Astrocyte of the cerebellum (primary cell): Measurements from ENCODE around the gene TLL2.

Experiments
- DNase-seq: peaks from one replicate; pipeline ENCODE4 v3.0.0-alpha.2; 2011; ENCODE audit warnings: low read depth
- H3K4me3 ChIP-seq: 2 replicates; pipeline ENCODE4 v1.5.1; 2011; ENCODE audit warnings: mild to moderate bottlenecking, low read depth, low read length, moderate library complexity
- CTCF ChIP-seq: IDR thresholded peaks from 2 replicates; pipeline ENCODE4 v1.5.1; 2012; ENCODE audit warnings: low read length, low read depth, moderate library complexity, mild to moderate bottlenecking; ENCODE audit errors: missing control alignments
- in situ Hi-C: cut with HindIII; loops from 2 replicates; pipeline ENCODE4 v1.10.0; 2017; ENCODE audit warnings: low sequenced_read_pairs

Gene TLL2

GRCh38 chr10:96378741-96379140 is 135.0 kb downstream of the TLL2 start:
- no peak overlapping the region for H3K4me3 ChIP-seq
- TF ChIP-seq CTCF = no peak
- no peak for DNase-seq
- in situ Hi-C loops = no loop called here

GRCh38 chr10:96377816-96378294 is 135.9 kb downstream of the TLL2 start:
- in situ Hi-C loops = no loop called here
- peak; percentile 63 for DNase-seq
- no peak overlapping the region for H3K4me3 ChIP-seq
- no peak for TF ChIP-seq CTCF

GRCh38 chr10:96376483-96376882 is 137.2 kb downstream of the TLL2 start:
- no peak for DNase-seq
- TF ChIP-seq CTCF = no peak
- no peak overlapping the region for H3K4me3 ChIP-seq
- in situ Hi-C loops = no loop called here

- TF ChIP-seq CTCF = peak; percentile 99
- H3K4me3 ChIP-seq = peak overlapping the region; percentile 45
- in situ Hi-C loops = no loop called here
- DNase-seq = peak; percentile 67
These were observed 138.5 kb downstream of the TLL2 start for GRCh38 chr10:96374985-96375830.

GRCh38 chr10:96374639-96374984 is 139.1 kb downstream of the TLL2 start:
- TF ChIP-seq CTCF = no peak
- peak overlapping the region; percentile 45 for H3K4me3 ChIP-seq
- in situ Hi-C loops = no loop called here
- DNase-seq = no peak

- no peak for TF ChIP-seq CTCF
- DNase-seq = no peak
- in situ Hi-C loops = no loop called here
- H3K4me3 ChIP-seq = no peak overlapping the region
These were observed 139.7 kb downstream of the TLL2 start for GRCh38 chr10:96374004-96374403.

- no peak for DNase-seq
- no peak overlapping the region for H3K4me3 ChIP-seq
- in situ Hi-C loops = no loop called here
- TF ChIP-seq CTCF = no peak
These were observed 142.4 kb downstream of the TLL2 start for GRCh38 chr10:96371356-96371755.
